GM10266 (cell line): ENCODE data around the gene DCAF4L1.
A peak's percentile ranks its signal among the peaks of the same experiment; 100 is the strongest.

Experiments
- DNase-seq: peaks from one replicate; pipeline ENCODE4 v3.0.0; 2012; ENCODE audit errors: extremely low spot score
- TF ChIP-seq, protein P1 (sequence below): IDR thresholded peaks from 2 replicates; pipeline ENCODE4 v1.5.1; 2012; ENCODE audit warnings: mild to moderate bottlenecking, low read depth; ENCODE audit not compliant: control insufficient read depth, insufficient read depth; ENCODE audit errors: missing control alignments

The DCAF4L1 gene

GRCh38 chr4:41985151-41985550 is 3.6 kb downstream of the DCAF4L1 start:
- TF ChIP-seq, protein P1, sequence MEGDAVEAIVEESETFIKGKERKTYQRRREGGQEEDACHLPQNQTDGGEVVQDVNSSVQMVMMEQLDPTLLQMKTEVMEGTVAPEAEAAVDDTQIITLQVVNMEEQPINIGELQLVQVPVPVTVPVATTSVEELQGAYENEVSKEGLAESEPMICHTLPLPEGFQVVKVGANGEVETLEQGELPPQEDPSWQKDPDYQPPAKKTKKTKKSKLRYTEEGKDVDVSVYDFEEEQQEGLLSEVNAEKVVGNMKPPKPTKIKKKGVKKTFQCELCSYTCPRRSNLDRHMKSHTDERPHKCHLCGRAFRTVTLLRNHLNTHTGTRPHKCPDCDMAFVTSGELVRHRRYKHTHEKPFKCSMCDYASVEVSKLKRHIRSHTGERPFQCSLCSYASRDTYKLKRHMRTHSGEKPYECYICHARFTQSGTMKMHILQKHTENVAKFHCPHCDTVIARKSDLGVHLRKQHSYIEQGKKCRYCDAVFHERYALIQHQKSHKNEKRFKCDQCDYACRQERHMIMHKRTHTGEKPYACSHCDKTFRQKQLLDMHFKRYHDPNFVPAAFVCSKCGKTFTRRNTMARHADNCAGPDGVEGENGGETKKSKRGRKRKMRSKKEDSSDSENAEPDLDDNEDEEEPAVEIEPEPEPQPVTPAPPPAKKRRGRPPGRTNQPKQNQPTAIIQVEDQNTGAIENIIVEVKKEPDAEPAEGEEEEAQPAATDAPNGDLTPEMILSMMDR: no peak
- no peak for DNase-seq

DNA sequence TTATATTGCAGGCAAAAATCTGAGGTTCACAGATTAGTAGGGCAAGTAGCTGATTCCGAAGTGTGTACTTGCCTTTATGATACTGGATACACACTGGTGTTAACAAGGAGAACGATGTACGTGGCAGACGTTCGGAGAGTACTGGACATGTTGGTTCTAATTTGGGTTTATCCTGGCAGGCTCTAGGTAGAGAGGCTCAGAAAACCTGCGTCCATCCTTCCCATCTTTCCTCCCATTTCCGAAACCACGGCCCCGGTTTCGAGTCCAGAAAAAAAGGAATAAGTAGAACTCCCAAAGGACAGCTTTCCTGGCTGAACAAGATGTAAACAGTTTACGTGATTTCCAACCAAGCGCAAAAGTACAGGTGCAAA is 8.4 kb downstream of the DCAF4L1 start:
- DNase-seq: peak; percentile 13

GRCh38 chr4:41990365-41991111 is 9.0 kb downstream of the DCAF4L1 start, which contains the start of gene SLC30A9:
TSS of gene SLC30A9 (plus strand) at chr4:41990530. CDS start at chr4:41990652, 122 bp downstream.
- peak; percentile 94 for DNase-seq
- TF ChIP-seq, protein P1: peak; percentile 8

More for the DNA sequence above, 8.4 kb downstream of the DCAF4L1 start:
- TF ChIP-seq, protein P1: no peak

- TF ChIP-seq, protein P1: no peak
- DNase-seq: no peak
These were observed 10.6 kb downstream of the DCAF4L1 start for GRCh38 chr4:41991916-41992767.

DNA sequence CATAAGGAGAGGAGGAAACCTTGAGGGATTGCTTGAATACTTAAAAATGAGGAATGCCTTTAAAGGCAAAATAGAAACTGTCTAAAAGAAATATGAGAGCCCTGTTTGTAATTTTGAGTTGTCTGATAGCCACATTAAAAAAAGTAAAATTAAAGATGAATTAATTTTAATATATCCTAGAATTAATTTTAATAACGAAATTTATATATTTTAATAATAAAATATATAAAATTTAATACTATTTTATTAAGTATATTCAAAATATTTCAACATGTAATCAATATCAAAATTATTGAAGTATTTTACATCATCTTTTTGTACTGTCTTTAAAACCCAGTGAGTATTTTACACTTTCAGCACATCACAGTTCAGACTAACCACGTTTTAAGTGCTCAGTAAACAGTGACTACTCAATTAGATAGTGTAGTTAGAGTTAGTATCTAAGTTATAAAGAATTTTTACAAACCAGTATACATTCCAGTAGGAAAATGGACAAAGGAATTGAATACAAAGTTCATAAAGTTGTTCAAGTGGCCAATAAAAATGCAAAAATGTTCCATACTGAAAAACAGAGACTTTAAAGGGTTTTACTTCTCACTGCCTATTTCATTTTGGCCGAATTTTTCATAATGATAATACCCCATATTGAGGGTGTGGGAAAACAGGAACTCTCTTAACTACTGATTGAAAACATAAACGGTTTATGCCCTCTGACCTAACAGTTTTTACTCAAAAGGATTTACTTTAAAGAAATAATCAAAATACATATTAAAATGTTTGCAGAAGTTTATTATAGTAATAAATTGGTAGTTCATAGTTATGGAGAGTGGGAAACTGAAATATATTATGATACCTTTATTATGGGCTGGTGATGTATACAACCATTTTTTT is 11.7 kb downstream of the DCAF4L1 start:
- DNase-seq: no peak
- TF ChIP-seq, protein P1: no peak

GRCh38 chr4:41994461-41994985 is 13.0 kb downstream of the DCAF4L1 start:
- TF ChIP-seq, protein P1: no peak
- DNase-seq: no peak
